Renal pelvis (tissue), 4 donors: Measurements from ENCODE around the gene RBM26. TPM values are rescaled to one million over a fixed set of nuclear protein-coding genes. Genes with fewer than 3 reads are reported as not detected.
"Not testable (repeated sequence)": the region's sequence is repeated elsewhere in the genome, so short reads cannot be mapped to it uniquely, and the experiment has no call there.

Experiments used
- DNase-seq: peaks from one replicate; pipeline ENCODE4 v3.0.0-alpha.2; 2013
- polyA plus RNA-seq, 3 donors: library from polyadenylated mRNA; unstranded; fragments of 120-200 nt; gene quantifications; one replicate each; pipeline ENCODE4 v1.2.1, GENCODE V29; 2013; ENCODE audit not compliant: insufficient read length in 3 of 3

RBM26 gene
- polyA plus RNA-seq, 3 donors, result 67.0 to 84.6 (median 81.0) TPM

DNA sequence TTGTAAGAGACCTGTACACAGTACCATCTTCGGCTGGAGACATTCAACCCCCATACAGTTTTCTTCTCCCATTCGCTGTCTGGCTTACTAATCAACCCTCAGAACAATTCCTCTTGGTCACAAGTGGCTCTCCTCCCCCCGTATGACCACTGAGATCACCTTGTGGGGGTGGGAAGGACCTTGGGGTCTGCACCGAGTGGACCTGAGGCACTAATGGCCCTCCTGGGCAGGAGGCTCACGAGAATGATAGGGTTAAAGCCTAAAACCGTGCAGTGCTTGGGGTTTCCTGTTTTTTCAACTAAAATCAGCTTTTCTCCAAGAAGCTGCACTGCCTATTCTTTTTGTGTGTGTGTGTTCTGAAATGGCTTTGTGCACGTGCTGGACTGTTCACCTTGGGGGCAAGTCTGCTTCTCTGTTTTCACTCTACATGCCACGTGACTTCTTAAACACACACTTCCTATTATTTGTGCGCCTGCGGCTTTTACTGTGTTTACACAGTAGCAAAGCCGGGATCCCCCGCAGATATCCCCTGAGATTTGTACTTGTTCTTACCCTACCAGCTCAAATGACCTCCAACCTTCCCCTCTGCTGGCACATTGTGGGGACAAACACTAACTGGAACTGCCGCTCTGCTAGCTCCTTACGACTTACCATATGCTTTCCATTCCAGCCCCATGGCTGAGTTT, 12.3 kb downstream of the RBM26 start:
- DNase-seq, result no peak

DNA sequence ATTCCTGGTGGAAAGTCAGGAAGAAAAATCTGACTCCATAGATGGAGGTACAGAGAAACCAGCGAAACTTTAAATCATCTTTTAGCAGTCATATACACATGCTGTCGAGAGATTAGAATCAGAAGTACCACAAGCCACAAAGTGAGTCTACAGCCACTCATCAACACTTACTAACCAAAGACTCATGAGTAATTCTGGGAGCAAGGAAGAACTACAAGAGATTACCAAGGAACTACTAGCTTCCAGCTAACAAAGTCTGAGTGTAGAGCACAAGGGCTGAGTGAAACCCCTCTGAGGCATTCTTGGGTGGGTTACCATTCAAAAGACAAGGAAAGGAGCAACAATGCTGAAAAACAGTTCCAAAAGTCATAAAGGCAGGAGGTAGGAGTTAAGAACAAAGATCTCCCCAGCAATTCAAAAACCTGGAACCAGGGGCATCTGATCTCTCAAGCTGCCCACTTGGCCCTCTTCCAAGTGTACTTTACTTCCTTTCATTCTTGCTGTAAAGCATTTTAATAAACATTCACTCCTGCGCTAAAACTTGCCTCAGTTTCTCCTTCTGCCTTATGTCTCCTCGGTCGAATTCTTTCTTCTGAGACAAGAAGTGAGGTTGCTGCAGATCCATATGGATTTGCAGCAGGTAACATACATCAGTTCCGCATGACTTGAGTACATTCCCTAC, 13.0 kb downstream of the RBM26 start:
- no peak for DNase-seq

DNA sequence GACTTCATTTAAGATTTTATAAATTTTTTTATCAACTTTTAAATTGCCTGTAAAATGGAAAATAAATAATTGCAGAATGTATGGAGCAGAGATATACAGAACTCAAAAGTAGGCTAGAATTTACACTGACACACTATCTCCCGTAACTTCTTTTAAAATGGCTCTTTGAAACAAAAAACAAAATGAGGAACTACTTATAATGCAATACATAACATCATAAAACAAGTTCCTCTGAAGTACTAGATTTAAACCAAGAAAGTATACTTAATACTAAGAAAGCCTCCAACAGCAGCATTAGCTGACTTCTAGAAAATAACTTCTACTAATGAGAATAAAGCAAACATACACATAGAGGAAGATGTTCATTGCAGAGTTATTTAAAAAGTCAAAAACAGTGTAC, 17.0 kb downstream of the RBM26 start:
- DNase-seq, result no peak

DNA sequence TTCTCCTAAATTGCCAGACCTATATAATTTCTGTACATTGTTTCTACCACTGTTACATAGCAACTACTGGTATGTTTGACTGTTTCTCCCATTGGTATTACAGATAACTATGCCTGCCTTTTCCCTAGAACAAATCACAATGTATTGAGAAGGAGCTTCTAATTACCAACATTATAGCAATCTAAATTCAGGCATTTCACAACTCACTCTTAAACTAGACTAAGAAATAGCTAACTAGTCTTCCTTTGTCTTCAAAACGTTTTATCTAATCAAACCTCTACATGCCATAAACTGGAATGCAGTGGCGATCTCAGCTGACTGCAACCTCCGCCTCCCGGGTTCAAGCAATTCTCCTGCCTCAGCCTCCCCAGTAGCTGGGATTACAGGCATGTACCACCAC, 18.2 kb downstream of the RBM26 start:
- no peak for DNase-seq

DNA sequence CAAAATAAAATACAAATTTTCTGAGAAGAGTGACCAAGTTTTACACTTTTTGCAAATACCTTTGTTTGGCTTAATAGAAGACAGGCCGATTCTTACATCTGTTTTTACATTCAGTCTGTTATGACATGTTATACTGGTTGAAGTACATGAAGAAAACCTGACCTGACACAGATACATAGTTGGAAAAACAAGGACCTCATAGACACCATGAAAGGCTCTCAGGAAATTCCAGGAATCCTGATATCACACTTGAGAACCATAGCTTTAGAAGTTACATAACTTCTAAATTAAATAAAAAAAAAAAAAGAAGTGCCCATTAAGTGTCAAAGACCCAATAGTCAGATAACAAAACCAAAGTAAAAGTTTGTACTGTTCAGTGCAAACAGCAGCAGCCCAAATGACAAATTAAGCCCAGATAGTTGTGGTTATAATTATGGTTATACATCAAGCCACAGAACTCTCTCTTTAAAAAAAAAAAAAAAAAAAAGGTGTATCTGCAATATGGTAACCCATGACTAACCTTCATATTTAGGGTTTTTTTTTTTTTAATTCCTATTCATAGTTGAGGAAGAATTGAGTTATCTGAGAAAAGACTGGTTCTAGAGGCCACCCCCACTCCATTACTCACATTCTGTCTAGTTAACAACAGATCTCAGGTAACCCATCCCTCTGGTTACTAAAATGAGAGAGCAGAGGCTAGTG, 19.8 kb downstream of the RBM26 start:
- DNase-seq, result no peak

DNA sequence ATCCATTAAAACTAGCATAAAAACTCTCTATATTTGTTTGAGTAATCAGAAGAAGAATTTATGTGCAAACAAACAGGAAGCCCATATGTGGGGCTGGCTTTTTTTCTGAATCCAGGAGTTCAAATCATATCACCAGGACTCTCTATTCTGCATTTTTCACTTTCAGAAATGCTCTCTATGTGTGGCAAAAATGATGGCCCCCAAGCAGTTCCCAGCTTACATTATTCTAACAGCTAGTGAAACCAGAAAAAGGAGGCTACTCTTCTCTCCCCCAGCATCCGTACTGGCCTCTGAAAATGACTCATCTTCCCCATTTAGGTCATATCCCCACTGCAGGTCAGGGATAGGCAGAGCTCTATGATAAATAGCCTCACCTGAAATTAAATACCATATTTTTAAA, 20.4 kb downstream of the RBM26 start:
- no peak for DNase-seq

DNA sequence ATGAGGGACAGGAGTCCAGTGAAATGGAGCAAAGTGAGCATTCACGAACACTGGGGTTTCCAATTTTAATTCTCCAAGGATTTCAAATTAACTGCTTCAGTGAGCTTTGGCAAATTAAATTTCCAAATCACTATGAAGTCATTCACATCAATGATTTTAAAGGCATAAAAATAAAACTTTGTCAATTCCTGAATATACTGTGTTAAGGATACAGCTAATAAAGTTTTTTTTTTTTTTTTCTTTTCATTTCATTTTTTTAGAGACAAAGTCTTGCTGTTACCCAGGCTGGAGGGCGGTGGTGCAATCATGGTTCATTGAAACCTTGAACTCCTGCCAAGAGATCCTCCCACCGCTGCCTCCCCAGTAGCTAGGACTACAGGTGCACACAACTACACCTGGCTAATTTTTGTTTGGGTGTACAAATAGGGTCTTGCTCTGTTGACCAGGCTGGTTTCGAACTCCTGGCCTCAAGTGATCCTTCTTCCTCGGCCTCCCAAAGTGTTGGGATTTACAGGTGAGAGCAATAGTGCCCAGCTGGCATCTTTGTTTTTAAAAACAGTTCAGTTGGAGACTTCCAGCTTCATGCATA, 21.9 kb downstream of the RBM26 start:
- DNase-seq, result no peak

DNA sequence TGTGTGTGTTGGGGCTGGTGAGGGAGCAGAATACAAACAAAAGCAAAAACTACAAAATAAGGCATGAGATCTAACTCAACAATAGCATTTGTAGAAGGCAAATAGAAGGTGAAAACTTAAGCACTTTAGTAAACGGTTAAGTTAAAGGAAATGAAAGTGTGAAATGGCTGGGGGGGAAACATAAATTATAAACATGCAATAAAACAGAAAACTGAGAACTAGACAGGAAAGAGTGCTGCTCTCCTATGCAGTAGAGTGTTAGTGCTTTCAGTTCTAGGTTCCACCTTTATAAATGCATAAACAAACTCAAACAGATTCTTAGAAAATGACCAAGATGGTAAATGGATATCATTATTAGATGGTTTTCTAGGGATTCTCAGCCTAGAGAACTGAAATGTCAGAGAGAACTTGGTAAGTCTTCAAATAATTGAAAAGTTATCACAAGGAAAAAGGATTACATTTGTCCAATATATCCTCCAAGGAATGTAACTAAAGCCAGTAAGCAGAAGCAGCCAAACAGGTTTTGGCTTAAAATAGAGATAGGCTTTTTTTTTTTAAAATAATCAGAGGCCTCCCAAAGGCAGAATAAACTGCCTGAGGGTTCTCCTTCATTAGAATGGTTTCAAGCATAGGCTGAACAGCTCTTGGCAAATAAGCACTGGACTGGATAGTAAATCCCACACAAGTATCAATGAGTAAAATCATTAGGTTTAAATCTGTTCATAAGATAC, 23.3 kb downstream of the RBM26 start:
- no peak for DNase-seq

DNA sequence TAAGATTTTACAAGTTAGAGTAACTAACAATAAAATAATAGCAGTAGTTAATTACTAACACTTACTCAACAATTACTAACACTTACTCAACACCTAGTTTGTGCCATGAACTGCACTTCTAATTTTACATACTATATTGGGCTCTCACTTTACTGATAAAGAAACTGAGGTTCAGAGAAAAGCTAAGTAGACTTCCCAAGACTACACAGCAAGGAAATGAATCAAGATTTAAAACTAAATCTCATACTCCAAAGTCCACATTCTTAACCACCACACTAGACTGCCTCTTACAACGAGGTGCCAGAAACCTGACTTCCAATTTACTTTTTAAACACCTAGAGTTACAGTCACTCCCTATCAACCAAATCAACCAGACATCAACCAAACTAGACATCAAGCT, 25.1 kb downstream of the RBM26 start:
- DNase-seq, result no peak

DNA sequence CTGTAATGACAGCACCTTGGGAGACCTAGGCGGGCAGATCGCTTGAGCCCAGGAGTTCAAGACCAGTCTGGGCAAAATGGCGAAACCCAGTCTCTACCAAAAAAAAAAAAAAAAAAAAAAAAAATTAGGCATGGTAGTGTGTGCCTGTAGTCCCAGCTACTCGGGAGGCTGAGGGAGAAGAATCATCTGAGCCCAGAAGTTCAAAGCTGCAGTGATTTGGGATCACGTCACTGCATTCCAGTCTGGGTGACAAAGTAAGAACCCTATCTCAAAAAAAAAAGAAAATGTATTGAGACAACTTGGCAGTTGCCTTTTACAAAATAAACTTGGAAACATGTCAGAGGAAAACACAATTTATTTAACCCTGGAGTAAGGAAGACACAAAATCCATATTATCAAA, 26.8 kb downstream of the RBM26 start:
- DNase-seq, result no peak

DNA sequence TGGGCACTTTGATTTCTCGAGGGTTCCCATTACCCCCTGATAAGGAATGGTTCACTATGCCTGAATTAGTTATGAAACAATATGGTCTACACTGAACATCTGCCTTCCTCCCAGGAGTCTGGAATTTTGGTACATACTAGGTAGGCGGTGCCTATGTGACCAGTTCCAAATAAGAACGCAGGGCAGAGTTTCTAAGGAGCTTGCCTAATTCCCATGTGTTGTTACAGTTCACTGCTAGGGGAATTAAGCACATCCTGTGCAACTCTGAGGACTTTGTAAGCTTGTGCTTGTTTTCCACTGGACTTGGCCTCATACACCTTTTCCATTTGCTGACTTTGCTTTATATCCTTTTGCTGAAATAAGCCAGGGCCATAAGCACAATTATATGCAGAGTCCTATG, 29.2 kb downstream of the RBM26 start:
- no peak for DNase-seq

DNA sequence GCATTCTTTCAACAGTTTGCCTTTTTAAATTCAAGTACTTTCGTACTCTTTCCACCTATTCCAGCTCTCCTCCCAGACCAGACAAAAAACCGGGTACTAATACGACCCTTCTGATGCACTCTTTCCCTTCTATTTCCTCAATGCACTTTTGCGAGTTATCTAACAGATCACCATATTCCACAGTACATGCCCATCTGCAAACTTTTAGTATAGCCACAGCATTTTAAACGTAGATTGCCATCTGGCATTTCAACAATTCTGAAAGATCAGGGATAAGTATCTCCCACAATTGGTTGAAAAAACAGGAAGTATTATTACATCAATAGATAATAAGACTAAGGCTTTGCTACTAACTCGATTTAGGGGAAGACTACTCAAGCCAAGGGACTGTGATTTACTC, 31.5 kb downstream of the RBM26 start:
- no peak for DNase-seq

DNA sequence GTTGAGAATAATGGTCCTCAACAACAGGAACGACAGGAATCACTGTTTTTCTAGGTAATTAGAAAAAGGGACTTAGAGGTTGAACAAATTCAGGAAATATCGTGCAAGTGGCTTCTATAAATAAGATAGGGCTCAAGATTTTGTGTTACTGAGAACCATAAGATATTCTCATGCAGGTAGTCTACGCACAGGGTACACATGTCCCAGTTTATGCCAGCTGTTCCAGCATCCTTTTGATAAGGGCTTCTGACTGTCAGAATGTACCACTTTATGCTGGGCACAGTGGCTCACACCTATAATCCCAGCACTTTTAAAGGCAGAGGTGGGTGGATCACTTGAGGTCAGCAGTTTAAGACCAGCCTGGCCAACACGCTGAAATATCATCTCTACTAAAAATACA, 32.1 kb downstream of the RBM26 start:
- no peak for DNase-seq

DNA sequence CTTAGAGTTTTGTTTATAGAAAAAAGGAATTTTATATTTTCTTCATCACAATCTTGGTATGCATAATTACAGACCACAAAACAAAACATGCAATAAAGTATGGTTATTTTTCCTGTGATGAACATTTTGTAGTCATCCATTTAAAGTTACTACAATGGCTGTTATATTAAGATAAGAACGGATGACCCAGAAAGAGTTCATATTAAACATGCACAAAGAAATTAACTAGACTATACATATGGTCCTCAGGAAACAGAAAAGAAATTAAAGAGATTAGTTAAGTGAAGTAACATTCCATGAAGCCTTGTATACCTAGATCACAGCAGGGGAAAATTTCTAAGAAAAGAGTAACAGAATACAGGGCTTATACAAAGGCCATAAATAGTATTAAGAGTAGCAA, 36.8 kb downstream of the RBM26 start:
- DNase-seq, result no peak

DNA sequence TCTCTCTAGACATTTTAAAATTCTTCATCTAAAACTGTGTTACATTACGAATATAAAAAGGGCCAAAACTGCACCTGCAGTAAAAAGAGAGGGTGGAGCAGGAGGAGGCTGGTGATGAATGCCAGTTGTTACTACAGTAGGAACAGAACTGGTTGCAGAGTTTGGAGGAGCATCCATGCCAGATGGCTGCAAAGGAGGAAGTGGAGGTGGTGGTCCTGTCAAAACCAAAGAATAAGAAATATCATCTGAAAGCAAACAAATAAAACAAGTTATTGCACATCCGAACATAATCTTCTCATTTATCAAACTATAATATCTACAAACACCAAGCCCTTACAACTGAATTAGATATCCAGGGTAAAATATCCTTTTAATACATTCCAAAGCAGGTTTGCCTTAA, 40.1 kb downstream of the RBM26 start:
- DNase-seq, result no peak

DNA sequence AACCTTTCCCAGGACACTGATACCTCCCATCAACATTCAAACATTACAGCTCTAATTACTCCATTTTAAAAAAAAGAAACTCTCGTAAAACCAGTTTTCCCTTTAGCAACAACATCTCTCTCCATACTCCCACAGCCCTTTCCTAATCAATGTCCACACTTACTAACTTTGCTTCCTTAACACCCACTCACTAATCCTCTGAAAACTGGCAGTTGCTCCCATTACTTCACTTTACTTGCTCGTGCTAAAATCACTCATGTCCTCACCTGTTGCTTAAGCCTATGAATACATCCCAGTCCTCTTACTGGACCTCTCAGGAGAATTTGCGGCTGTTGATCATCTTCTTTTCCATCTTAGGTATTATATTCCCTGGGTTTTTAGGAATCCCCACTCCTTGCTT, 44.8 kb downstream of the RBM26 start:
- DNase-seq, result no peak

DNA sequence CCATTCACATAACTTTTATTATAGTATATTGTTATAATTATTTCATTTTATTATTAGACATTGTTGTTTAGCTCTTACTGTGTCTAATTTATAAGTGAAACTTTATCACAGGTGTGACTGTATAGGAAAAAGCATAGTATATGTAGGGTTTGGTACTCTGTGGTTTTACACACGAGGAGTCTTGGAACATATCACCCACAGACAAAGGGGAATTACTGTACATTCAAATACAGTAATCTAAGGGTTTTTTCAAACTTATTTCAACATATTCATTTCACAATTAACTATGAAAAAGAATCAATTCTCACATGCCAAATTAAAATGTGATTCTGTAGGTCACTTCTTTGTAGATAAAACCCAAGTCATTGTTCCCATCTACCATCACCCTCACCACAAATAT, 46.0 kb downstream of the RBM26 start:
- no peak for DNase-seq

DNA sequence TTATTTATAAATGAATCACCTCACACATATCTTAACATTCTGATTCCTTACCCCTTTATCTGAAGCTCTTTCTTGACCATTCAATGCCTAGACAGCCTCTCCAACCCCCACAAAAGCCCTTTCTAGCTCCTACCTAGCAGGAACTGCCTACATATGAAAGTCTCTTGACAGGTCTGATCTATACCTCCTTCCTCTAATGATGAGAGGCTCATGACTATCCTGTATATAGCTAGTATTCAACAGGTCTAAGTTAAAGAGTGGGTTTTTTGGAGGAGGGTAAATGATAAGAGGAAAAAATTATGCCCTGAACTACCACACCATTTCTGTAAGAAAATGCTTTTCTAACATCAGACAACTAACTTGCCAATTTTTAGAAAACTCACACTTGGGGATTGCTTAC, 47.0 kb downstream of the RBM26 start:
- no peak for DNase-seq

DNA sequence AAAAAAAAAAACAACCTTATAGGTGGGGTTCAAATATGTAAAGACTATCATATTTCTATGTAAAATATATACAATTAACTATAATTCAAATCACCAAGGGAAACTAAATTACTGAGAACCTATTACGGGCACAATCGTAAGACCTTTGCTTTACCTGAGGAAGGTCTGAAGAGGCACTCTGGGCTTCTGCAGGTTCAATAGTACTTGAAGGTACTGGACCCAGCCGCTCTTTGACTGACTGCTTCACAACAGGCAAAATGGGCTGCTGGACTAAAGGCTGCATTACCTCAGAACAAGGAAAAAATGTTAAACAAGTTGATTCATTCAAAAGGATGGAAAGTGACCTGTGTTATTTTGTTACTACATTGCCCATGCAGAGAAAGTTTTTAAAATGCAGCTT, 51.8 kb downstream of the RBM26 start:
- no peak for DNase-seq

DNA sequence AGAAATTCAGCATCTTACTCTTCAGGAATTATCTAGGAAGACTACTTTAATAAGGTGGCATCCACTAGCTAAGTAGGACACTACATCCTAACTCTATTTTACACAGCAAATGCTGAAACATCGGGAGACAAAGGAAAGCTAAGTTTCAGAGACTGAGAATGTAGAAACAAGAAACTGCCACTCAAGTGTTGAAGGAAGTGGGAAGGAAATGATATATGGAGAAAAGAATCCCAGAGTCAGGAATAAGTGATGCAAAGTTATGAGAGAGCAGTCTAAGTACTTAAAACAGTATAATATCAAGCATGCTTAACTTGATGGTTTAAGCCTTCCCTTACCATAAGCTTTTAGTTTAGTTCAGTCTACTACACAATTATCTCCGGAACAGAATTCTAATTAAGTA, 52.4 kb downstream of the RBM26 start:
- no peak for DNase-seq

DNA sequence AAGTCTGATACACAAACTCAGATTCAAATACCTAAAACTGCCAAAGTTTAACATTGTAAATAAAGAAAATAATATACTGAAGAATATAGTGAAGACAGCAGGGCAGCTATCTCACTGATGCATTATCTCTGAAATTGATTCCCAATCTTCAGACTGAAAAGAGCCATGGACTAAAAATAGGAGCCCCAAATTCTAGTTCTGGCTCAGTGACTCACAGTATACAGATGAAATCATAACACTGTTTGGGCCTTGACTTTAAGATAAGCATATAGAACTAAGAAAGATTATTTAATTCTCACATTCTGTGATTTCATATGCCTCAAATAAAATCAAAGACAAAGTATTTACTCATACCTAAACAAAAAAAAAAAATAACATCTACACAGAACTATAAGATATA, 53.9 kb downstream of the RBM26 start:
- no peak for DNase-seq

DNA sequence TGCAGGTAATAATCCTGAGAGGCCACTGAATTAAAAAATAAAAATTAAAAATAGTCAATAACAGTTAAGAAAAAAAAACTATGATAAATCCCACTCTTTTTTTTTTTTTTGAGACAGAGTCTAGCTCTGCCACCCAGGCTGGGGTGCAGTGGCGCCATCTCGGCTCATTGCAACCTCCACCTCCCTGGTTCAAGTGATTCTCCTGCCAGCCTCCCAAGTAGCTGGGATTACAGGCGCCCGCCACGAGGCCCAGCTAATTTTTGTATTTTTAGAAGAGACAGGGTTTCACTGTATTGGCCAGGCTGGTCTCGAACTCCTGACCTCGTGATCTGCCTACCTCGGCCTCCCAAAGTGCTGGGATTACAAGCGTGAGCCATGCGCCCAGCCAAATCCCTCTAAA, 56.4 kb downstream of the RBM26 start:
- DNase-seq, result not testable (repeated sequence)
